Ovary (tissue), 3 donors: Measurements from ENCODE around the gene STAC.

Experiments used
- EP300 ChIP-seq: sonication (generic); formaldehyde crosslinking; IDR thresholded peaks from one replicate; pipeline ENCODE4 v1.6.1; 2017; ENCODE audit warnings: antibody characterized with exemption
- TF ChIP-seq, protein P1 (sequence below), 3 donors: fragments of 450-650 bp in 2 of 3; fragments of 200-600 bp in 1 of 3; IDR thresholded peaks; one replicate each; pipeline versions ENCODE4 v1.5.1 to v1.8.0; 2016 to 2022; ENCODE audit warnings: antibody characterized with exemption in 3 of 3, mild to moderate bottlenecking in 1 of 3
- donor health status: DM: no; HTN: no; CAD: no.

DNA sequence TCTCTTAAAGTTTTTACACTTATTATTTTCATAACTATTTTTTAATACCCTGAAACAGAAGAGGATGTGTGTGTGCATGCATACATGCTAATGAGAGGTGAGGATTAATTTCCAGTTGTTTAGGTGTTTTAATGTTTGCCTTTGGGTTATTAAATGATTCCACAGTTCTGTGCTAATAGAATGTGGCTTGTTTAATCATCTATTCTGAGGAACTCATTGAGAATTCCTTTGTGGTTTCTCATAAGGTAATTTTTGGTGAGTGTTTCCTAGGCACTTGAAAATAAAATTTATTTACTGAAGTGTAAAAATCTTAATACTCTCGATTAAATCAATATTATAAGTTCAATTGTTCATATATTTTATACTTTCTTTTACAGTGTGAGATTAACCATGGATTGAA lies 38.0 kb downstream of the STAC start:
- TF ChIP-seq, protein P1, sequence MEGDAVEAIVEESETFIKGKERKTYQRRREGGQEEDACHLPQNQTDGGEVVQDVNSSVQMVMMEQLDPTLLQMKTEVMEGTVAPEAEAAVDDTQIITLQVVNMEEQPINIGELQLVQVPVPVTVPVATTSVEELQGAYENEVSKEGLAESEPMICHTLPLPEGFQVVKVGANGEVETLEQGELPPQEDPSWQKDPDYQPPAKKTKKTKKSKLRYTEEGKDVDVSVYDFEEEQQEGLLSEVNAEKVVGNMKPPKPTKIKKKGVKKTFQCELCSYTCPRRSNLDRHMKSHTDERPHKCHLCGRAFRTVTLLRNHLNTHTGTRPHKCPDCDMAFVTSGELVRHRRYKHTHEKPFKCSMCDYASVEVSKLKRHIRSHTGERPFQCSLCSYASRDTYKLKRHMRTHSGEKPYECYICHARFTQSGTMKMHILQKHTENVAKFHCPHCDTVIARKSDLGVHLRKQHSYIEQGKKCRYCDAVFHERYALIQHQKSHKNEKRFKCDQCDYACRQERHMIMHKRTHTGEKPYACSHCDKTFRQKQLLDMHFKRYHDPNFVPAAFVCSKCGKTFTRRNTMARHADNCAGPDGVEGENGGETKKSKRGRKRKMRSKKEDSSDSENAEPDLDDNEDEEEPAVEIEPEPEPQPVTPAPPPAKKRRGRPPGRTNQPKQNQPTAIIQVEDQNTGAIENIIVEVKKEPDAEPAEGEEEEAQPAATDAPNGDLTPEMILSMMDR (IDR thresholded peaks at IDR 0.05): no peak
- no peak for TF ChIP-seq EP300
